NB4 (cell line): ENCODE results near the gene LYRM1.

ENCODE experiments used
- CTCF ChIP-seq: IDR thresholded peaks from one replicate; pipeline ENCODE4 v1.5.1; 2012; ENCODE audit warnings: low read depth, low read length
- MYC ChIP-seq: IDR thresholded peaks from 2 replicates; pipeline ENCODE4 v1.6.1; 2011; ENCODE audit warnings: low read depth, low read length
- POLR2A ChIP-seq: IDR thresholded peaks from 2 replicates; pipeline ENCODE4 v1.6.1; 2011; ENCODE audit warnings: mild to moderate bottlenecking; ENCODE audit not compliant: insufficient read length; ENCODE audit errors: extremely low read depth

- TF ChIP-seq CTCF (no peak), POLR2A (no peak), MYC (no peak)
Measured at GRCh38 chr16:20871941-20872815, 28.4 kb upstream of the LYRM1 start.
